Measurements from ENCODE around the gene ZNF217.
"Not testable (repeated sequence)": the region's sequence is repeated elsewhere in the genome, so short reads cannot be mapped to it uniquely, and the experiment has no call there.

The ZNF217 gene

GRCh38 chr20:53597030-53597482 is 3.4 kb upstream of the ZNF217 start:
- no peak for DNase-seq

DNA sequence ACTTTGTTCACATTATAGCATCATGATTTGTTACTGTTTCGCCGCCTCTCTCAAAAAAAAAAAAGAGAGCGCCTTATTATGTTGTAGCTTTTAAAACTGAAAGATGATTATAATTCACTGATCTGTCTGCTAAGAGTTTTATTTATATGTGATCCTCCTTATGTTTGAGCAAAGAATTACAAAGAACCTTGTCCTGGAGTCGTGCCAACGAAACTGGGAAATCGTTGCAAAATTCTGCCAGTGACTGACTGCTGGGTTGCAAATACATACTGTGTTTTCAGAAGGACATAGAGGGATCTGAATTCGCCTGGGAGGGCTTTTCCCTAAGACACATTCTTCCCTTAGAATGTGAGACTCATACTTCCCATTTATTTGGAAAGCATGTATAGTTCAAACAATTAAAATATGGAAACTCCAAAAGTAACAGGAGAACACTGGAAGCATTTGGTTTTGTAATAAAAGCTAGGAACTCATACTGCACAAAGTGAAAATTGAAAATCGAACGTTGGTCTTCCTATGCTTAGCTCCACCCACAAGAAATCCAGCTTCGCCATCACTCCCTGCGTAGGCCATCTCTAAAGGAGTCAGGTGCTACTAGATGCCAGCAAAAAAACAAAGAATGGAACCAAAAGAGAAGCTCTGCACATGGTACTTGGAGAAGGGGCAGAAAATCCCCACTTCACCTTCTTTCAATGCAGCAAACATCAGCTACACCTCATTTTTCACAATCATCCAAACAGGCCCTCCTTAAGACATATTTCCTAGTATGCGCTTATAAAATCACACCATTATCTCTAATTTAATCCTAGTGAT is 2.8 kb upstream of the ZNF217 start:
- DNase-seq, result not testable (repeated sequence)

GRCh38 chr20:53595742-53596141 is 2.1 kb upstream of the ZNF217 start:
- DNase-seq, result not testable (repeated sequence)

DNA sequence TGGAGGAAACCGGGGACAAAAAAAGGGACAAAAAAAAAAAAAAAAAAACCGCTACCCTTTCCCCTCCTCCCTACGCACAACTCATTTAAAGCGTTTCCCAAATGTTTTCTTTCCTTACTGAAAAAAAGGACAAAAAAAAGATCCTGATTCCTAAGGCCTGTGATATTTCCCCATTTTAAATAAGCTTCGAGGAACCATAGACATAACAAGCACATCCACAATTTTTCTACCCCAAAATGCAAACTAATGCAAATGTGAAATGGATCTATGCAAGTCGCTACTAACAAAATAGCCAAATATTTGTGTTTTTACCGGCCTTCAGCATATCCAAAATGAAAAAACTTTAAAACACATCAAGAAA is 1.4 kb upstream of the ZNF217 start:
- no peak for DNase-seq

- peak; percentile 96 for DNase-seq
These were observed 704 bp upstream of the ZNF217 start for GRCh38 chr20:53594068-53595017.

DNA sequence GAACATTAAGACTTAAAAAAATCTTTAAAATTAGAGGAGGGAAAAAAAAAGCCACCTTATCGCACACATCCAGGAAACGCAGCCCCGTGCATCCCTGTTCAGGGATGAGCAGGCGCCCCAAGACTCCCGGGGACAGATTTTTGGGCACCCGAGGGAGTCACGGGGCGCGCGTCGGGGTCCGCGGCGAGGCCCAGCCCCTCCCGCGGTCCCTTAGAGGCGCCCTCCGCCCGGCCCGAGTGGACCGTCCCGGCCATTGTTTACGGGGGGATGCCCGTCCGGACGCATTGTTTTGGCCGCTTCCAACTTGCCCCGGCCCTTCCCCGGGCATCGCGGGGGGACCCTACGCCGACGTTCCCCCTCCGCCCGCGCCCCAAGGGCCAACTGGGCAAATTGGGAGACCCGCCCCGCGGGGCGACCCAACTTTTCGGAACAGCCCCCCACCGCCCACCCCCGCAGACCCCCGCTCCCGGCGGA is 610 bp downstream of the ZNF217 start:
- DNase-seq, result peak; percentile 37

GRCh38 chr20:53592454-53592991 is 1.1 kb downstream of the ZNF217 start:
- DNase-seq, result peak; percentile 70

DNA sequence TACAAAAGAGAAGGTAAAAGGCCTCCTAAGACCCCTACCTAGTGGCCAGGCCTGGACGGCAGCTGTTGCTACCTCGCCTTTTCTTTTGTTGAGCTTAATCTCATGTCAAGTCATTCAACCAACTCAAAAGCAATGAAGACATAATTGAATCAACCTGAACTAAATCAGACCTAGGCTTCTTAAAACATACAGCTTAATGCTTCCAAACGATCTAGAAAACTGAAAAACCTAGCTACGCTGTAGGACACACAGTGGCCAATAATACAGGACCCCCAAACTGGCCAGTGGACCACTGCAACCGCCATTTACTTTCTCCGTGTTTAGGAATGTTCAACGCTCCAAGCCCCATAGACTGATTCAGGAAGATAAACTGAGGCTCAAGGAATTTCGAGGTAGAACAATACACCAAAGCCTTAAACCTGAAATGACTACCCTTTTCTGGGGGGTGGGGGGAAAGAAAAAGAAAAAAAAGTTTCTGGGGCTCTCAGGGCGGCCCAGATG is 1.6 kb downstream of the ZNF217 start:
- DNase-seq, result not testable (repeated sequence)

- not testable (repeated sequence) for DNase-seq
These were observed 2.4 kb downstream of the ZNF217 start for GRCh38 chr20:53591206-53591741.

GRCh38 chr20:53590608-53591007 is 3.0 kb downstream of the ZNF217 start:
- not testable (repeated sequence) for DNase-seq

GRCh38 chr20:53590122-53590521 is 3.5 kb downstream of the ZNF217 start:
- not testable (repeated sequence) for DNase-seq

GRCh38 chr20:53589321-53590065 is 4.1 kb downstream of the ZNF217 start:
- DNase-seq, result not testable (repeated sequence)

DNA sequence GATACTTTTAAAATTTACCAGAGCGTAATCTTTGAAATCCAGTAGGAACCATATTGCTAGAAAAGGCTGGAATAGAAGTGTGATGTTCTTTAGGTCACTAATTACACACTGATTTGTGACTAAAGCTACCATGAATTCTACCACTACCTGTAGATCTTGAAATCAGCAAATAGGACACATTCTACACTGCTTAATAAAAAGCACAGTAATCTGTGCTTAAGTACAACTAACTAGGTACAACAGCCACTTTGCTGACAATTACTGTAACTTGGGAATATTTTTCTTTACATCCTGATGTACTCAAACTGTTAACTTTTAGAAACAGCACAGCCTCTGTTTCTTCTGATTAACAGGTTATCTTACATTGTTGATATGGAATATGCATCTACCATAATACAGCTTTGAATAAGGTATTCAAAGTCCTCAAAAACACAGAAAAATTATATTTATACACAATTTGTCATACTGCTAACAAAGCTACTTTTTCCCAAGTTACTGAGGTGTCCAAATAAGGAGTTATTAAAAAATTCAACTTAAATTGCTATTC is 6.4 kb downstream of the ZNF217 start:
- not testable (repeated sequence) for DNase-seq

GRCh38 chr20:53586640-53587039 is 7.0 kb downstream of the ZNF217 start:
- DNase-seq, result no peak

DNA sequence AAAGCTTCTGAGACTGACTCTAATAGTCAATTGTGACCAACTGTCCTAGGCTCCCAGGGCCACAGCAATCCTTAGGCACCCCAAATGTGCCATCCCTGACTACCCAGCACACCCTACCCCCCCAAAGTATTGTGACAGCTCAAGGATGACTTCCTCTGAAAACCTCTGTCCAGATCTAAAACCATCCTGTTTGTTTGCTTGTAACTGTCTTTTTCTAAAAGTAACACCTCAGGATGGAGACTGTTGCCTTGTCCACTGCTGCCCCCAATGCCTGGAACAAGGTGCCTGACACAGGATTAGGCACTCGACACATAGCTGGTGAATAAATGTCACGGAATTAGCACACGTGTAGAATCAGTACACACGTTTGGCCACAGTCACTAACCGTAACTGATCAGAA is 7.7 kb downstream of the ZNF217 start:
- DNase-seq, result not testable (repeated sequence)

DNA sequence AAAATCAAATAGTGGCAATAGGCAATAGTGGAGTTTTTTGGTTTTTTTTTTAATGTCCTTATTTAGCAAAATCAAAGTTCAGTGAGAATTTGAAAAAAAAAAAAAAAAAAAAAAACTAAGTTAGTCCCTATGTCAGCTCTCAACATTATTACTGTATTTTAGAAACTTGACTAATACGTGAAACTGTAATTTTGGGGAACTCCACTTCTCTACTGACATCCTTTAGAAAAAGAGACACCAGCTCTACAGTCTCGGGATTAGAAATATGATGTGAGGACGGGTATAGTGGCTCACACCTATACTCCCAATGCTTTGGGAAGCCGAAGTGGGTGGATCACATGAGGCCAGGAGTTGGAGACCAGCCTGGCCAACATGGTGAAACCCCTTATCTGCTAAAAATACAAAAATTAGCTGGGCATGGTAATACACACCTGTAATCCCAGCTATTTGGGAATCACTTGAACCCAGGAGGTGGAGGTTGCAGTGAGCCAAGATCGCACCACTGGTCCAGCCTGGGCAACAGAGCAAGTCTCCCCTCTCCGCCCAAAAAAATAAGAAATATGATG is 8.6 kb downstream of the ZNF217 start:
- DNase-seq, result peak; percentile 39

- DNase-seq, result not testable (repeated sequence)
These were observed 9.1 kb downstream of the ZNF217 start for GRCh38 chr20:53584550-53584913.

- not testable (repeated sequence) for DNase-seq
These were observed 9.7 kb downstream of the ZNF217 start for GRCh38 chr20:53583660-53584549.

DNA sequence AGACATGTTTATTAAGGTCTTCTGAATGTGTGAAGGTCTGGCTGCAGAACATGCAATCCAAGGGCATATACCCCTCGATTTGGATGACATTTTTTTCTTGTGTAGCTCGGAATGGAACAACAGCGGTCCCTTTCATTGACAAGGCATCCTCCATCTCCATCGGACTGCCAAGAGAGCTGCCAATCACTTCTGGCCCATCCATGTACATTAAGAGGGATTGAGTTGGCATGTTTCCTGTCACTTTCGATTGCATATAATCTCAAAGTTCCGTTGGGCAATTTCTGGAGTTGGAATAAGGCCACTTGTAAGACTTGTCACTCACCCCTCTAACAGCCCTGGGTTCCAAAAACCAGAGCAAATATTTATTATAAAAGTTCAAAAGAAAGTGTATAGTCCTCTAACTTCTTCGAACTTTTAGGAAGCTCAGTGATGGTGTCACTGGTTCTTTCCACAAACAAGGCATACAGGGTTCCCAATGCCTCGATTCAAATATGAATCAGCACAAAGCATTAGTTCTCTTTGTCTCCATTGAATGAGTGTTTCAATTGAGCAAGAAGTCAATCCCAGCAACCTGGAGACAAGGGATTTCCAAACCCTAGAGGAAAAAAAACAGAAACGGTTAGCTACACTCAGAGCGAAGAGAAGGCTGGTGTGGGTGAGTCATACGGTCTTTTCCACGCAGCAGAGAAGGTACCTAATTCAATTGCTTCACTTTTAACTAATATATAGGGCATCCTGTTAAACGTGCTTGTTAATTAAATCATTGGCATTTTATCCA is 10.9 kb downstream of the ZNF217 start:
- peak; percentile 61 for DNase-seq

DNA sequence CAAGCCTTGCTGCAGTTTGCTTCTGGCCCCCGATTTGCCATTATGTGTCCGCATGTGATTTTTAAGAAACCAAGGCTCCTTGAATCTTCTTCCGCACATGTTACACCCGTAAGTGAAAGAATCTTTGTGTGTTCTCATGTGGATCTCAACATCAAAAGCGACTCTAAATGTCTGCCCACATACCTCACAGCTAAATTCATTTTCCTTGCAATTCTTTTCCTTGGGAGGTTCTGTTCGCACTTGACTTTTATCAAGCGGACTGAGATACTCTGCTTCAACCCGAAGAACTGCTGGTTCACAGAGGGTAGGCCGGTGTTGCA is 11.4 kb downstream of the ZNF217 start:
- no peak for DNase-seq

All from CD4-positive, alpha-beta T cell treated with Interleukin-21 for 1 hour (primary cell).